ES-I3 (cell line): ENCODE measurements around the gene NUMBL.

ENCODE experiments used
- H3K36me3 ChIP-seq: 2 replicates; pipeline ENCODE4 v1.6.1; 2013; ENCODE audit warnings: mild to moderate bottlenecking, low read length, control low read depth, moderate library complexity; ENCODE audit not compliant: insufficient read depth
- H3K4me1 ChIP-seq: 2 replicates; pipeline ENCODE4 v1.6.1; 2013; ENCODE audit warnings: mild to moderate bottlenecking, control low read depth, low read length; ENCODE audit not compliant: insufficient read depth
- H3K9ac ChIP-seq: 2 replicates; pipeline ENCODE4 v1.6.1; 2013; ENCODE audit warnings: low read depth, mild to moderate bottlenecking, low read length, moderate library complexity
- H3K9me3 ChIP-seq: 2 replicates; pipeline ENCODE4 v1.6.1; 2013; ENCODE audit warnings: mild to moderate bottlenecking, low read length, moderate library complexity; ENCODE audit not compliant: control insufficient read depth, insufficient read depth

NUMBL gene

DNA sequence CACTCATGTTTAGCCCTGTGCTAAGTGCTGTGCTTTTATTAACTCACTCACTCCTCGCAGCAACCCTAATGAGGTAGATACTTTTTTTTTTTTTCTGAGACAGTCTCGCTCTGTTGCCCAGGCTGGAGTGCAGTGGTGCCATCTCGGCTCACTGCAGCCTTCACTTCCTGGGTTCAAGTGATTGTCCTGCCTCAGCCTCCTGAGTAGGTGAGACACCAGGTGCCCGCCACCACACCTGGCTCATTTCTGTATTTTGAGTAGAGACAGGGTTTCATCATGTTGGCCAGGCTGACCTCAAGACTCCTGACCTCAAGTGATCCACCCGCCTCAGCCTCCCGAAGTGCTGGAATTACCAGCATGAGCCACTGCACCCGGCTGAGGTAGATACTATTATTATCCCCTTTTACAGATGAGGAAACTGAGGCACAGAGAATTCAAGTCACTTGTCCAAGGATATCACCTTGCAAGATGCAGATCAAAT is 29.0 kb upstream of the NUMBL start:
- Histone ChIP-seq H3K36me3 (no peaks in the 10 kb centered on the region; the same call in 1 of the 2 replicates), H3K4me1 (no peaks in the 10 kb centered on the region; the same call in 1 of the 2 replicates), H3K9ac (peak overlapping the region; percentile 94; the same call in 1 of the 2 replicates), H3K9me3 (no peaks in the 10 kb centered on the region)

DNA sequence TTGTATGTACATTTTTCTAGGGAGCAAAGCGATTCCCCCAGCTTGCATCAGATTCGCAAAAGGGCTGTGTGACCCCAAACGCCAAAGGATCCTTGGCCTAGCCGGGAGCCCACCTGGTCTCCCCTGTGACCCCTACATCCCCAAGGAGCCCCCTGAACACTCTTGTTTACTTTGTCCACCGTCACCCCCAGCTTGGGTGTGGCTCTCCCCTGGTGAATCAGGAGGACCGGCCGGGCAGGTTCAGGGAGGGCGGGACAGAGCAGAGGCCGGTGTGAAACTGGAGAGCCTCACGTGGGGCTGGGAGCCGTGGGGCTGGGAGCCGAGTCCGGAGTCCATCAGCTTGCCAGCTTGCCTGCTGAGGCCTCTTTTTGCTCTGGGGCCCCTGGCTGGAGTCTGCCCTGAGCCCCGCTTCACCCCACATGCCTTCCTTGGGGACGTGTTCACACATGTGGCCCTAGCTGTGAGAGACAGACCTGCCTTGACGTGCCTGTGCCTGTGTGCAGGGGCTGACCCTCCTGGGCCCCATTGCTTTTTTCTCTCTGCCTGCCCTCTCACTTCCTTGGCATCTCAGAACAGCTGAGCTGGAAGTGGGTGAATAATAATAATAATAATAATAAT is 28.4 kb upstream of the NUMBL start:
- Histone ChIP-seq H3K4me1 (no peaks in the 10 kb centered on the region; the same call in 1 of the 2 replicates), H3K9ac (peak overlapping the region; percentile 94), H3K9me3 (no peaks in the 10 kb centered on the region), H3K36me3 (no peaks in the 10 kb centered on the region; the same call in 1 of the 2 replicates)

DNA sequence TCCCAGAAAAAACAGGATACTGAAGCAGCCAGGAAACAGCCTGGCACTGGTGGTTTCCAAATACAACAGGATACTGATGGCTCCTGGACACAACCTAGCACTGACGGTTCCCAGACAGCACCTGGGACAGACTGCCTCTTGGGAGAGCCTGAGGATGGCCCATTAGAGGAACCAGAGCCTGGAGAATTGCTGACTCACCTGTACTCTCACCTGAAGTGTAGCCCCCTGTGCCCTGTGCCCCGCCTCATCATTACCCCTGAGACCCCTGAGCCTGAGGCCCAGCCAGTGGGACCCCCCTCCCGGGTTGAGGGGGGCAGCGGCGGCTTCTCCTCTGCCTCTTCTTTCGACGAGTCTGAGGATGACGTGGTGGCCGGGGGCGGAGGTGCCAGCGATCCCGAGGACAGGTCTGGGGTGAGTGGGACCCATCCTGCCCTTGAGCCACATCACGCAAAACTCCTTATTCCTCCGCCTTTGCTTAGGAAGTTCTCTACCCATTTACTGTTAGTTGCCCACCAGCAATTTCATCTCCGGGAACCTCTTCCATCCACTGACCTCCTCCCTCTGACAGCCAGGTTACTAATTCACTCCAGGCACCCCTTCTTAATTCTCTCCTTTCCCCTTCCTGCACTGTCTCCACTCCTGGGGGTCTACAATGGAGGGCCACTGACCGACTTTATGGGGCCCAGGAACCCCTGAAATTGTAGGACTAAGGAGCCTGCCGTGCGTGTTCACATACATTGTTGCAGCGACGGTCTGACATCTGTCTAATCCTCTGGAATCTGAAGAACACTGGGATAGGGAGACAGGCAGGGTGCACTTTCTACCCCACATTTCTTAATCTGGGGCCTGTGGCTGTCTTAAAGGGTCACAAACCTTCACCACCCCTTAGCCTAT is 27.7 kb upstream of the NUMBL start:
- Histone ChIP-seq H3K9me3 (no peaks in the 10 kb centered on the region), H3K9ac (peak overlapping the region; percentile 94; the same call in 1 of the 2 replicates), H3K4me1 (no peaks in the 10 kb centered on the region; the same call in 1 of the 2 replicates), H3K36me3 (no peaks in the 10 kb centered on the region; the same call in 1 of the 2 replicates)

DNA sequence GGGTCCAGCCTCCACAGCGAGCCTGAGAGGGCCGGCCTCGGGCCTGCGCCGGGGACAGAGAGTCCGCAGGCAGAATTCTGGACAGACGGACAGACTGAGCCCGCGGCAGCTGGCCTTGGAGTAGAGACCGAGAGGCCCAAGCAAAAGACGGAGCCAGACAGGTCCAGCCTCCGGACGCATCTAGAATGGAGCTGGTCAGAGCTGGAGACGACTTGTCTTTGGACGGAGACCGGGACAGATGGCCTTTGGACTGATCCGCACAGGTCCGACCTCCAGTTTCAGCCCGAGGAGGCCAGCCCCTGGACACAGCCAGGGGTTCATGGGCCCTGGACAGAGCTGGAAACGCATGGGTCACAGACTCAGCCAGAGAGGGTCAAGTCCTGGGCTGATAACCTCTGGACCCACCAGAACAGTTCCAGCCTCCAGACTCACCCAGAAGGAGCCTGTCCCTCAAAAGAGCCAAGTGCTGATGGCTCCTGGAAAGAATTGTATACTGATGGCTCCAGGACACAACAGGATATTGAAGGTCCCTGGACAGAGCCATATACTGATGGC is 27.0 kb upstream of the NUMBL start:
- H3K9ac ChIP-seq: peak overlapping the region; percentile 94
- H3K36me3 ChIP-seq: peaks cover 4% of the 10 kb centered on the region; the same call in 1 of the 2 replicates
- no peaks in the 10 kb centered on the region; the same call in 1 of the 2 replicates for H3K4me1 ChIP-seq
- no peaks in the 10 kb centered on the region for H3K9me3 ChIP-seq

DNA sequence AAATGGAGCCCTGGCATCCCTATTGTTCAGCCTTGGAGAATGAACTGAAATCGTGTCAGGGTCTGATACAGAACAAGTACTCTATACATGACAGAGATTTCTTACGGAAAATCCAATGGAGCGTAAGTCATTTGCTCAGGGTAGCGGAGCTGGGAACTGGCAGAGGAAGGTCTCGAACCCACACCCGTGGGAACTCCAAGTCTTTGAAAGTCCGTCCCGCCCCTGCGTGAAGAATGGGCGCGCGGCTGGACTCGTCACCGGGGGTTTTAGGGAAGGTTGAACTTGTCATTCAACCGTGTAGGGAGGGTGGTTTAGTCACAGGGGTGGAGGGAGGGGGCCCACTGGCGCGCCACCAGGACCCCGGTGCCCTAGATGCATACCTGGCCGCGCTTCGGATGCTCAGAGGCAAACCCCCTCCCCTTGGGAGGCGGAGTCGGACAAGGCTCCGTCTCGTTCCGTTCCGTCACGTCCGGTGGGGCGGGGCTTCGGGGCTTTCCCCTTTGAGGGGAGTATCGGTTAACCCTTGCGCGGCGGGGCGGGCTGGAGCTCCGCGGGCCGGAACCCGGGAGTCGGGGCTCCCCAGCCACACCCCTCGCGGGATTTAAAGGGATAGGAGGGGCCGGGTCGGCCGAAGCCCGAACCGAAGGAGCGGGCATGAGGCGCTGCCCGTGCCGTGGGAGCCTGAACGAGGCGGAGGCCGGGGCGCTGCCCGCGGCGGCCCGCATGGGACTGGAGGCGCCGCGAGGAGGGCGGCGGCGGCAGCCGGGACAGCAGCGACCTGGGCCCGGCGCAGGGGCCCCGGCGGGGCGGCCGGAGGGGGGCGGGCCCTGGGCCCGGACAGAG is 26.3 kb upstream of the NUMBL start, which contains the start of the genes COQ8B and ITPKC:
TSS of gene COQ8B (minus strand) at position 405 of the 843 bp plus-strand sequence. CDS start 2,254 bp downstream, outside the sequence.
TSS of gene ITPKC (plus strand) at position 631 of the 843 bp plus-strand sequence. CDS start at position 655, 24 bp downstream.
- no peaks in the 10 kb centered on the region; the same call in 1 of the 2 replicates for H3K4me1 ChIP-seq
- no peaks in the 10 kb centered on the region for H3K9me3 ChIP-seq

DNA sequence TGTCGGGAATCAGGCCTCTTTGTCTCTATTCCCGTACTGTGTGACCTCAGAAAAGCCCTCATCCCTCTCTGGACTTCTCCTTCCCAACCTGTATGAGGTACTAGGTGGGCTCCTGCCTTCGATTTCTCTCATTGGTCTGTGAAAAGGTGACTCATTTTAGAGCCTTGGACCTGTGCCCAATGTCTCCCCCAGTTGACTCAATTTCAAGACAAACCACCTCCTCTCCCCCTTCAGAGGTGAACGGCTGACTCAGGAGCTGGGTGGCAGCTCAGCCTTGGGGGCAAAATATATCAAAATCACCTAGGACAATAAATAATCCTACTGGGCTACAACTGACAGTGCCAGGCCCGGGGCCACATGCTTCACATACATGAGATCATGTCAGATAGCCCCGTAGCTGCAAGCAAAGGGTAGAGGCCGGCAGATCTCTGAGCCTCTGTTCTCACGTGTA is 25.6 kb upstream of the NUMBL start:
- H3K9ac ChIP-seq: peak overlapping the region; percentile 94
- no peaks in the 10 kb centered on the region for H3K9me3 ChIP-seq
- H3K4me1 ChIP-seq: no peaks in the 10 kb centered on the region; the same call in 1 of the 2 replicates
- H3K36me3 ChIP-seq: 0 out of 2 replicates have a peak, but pooled peaks cover 4% of the 10 kb centered on the region

More for the DNA sequence above, 26.3 kb upstream of the NUMBL start, which contains the start of the genes COQ8B and ITPKC:
- 0 out of 2 replicates have a peak, but pooled peaks cover 4% of the 10 kb centered on the region for H3K36me3 ChIP-seq
- H3K9ac ChIP-seq: peak within 1 kb of the TSS; percentile 94

DNA sequence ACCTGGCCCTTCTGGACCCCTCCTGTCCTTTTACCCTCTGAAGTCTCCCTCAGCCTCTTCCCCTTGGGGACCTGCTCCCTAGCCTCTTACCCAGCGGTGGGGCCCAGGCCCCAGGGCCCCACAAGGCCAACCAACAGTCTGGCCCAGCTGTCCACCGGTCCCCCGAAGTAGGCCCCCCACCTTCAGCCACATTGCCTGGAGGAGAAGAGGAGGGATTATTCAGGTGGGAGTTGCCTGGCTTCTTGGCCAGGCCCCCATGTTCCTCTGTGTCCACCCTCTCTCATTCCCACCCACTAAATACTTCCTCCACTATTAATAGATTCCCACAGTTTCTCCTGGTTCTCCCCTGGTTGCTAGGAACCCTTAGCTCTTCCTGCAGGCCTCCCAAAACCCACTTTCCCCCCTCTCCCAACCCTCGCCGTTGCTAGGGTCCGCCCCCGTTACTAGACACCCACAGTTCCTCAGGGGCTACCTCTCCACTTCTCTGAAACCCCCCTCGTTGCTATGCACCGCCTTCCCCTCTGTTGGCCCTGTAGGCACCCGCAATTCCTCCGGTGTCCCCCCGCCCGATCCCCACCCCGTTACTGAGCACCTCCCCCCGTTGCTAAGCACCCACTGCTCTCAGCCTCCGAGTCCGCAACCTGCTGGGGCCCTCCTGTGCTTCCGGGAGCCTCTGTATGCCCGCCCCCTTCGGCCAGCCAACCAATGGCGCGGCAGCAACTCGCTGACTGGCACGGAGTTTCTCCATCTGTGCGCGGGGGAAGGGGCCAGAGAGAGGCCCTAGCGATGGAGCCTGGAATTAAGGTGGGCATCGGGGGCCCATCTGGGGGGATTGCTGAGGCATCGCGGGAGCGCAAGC is 24.2 kb upstream of the NUMBL start:
- H3K4me1 ChIP-seq: no peaks in the 10 kb centered on the region; the same call in 1 of the 2 replicates
- no peaks in the 10 kb centered on the region for H3K9me3 ChIP-seq
- peaks cover 7% of the 10 kb centered on the region; the same call in 1 of the 2 replicates for H3K36me3 ChIP-seq
- H3K9ac ChIP-seq: peak overlapping the region; percentile 94

DNA sequence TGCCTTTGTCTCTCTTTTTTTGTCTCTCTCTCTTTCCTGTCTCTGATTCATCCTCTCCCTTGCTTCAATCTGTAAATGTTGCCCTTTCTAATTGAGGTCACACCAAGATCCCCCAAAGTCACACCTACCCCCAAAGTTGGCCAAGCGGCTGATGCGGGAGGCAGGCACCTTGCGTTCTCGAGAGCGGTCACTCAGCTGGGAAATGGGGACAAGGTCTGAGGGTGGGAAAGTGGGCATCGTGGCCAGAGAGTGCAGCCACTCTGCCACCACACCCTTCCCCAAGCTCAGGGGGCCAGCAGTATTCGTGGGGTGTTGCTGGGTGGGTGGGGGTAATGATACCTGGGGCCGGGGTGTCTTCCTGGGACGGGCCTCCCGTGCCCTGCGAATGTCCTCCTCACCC is 23.5 kb upstream of the NUMBL start:
- no peaks in the 10 kb centered on the region; the same call in 1 of the 2 replicates for H3K4me1 ChIP-seq
- no peaks in the 10 kb centered on the region for H3K9me3 ChIP-seq
- no peak overlapping the region for H3K9ac ChIP-seq
- peaks cover 10% of the 10 kb centered on the region for H3K36me3 ChIP-seq

DNA sequence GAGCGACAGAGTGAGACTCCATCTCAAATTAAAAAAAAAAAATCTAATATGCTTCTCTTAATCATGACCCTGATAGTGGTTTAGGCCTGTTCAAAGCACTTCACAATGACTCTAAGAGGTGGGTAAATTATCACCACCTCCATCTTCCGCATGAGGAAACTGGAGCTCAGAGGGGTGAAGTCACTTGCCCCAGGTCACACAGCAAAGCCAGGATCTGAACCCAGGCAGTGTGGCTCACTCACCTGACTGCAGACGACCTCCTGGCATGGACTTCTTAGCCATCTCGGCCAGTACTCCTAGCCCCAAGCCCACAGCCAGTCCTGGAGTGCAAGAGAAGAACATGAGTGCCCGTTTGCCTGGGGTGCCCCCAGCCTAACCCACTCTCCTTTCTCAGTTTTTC is 19.4 kb upstream of the NUMBL start:
- Histone ChIP-seq H3K4me1 (no peaks in the 10 kb centered on the region; the same call in 1 of the 2 replicates), H3K36me3 (peaks cover 14% of the 10 kb centered on the region), H3K9me3 (no peaks in the 10 kb centered on the region), H3K9ac (no peak overlapping the region)

DNA sequence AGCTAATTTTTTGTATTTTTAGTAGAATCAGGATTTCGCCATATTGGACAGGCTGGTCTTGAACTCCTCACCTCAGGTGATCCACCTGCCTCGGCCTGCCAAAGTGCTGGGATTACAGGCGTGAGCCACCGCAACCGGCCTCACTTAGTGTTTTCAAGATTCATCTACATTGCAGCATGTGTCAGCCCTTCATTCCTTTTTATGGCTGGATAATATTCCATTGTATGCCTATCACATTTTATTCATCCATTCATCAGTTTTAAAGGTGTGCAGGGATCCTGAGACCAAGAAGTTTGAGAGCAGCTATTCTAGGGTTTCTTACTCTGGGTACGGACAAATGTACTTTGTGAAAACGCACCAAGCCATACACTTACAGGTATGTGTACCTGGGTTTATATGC is 17.2 kb upstream of the NUMBL start:
- H3K36me3 ChIP-seq: peaks cover 11% of the 10 kb centered on the region

DNA sequence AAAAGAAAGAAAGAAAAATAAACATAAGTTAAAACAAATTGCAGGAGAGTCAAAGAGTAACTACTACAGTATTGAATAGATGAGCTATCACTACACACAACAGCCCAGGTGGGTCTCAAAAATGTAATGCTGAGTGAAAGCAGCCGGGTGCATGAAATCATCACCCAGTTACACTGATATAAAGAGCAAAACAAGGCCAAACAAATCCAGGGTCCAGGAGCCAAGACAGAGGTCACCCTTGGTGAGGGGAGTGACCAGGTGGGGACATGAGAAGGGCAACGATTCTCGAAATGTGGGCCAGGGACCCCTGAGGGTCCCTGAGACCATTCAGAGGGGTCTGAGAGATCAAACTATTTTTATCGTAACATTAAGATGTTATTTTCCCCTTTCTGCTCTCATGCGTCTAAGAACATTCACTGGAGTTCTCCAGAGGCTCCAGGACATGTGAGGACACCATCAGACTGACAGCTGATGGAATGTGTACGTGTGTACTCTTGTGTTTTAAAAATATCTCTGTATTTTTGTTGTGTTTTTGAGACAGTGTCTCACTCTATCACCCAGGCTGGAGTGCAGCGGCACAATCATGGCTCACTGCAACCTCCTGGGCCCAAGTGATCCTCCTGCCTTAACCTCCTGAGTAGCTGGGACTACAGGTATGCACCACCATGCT is 15.6 kb upstream of the NUMBL start:
- Histone ChIP-seq H3K9ac (no peak overlapping the region), H3K4me1 (peaks cover 3% of the 10 kb centered on the region; the same call in 1 of the 2 replicates), H3K36me3 (peaks cover 10% of the 10 kb centered on the region), H3K9me3 (no peaks in the 10 kb centered on the region)

More for the DNA sequence above, 17.2 kb upstream of the NUMBL start:
- H3K4me1 ChIP-seq: no peaks in the 10 kb centered on the region
- H3K9me3 ChIP-seq: no peaks in the 10 kb centered on the region
- no peak overlapping the region for H3K9ac ChIP-seq

DNA sequence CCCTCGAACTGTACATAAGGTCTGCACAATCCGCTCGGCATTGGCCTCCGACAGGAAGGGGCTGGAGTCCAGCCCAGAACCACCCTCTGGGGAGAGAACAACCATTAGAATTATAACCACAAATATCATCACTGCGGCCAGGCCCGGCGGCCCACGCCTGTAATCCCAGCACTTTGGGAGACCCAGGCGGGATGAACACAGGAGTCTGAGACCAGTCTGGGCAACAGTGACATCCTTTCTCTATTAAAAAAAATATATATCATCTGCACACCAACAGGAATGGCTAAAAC is 14.9 kb upstream of the NUMBL start:
- H3K9ac ChIP-seq: no peak overlapping the region
- peaks cover 3% of the 10 kb centered on the region; the same call in 1 of the 2 replicates for H3K4me1 ChIP-seq
- H3K36me3 ChIP-seq: peaks cover 7% of the 10 kb centered on the region
- H3K9me3 ChIP-seq: no peaks in the 10 kb centered on the region
